Measurements from ENCODE around the gene FES.
"Not testable (repeated sequence)": the region's sequence is repeated elsewhere in the genome, so short reads cannot be mapped to it uniquely, and the experiment has no call there.

FES gene

GRCh38 chr15:90918835-90919234 lies 34.5 kb downstream of the FES start:
- no peak for TF ChIP-seq CTCF (conservative IDR thresholded peaks at IDR 0.05; ENCODE audit: control insufficient read depth, insufficient read depth, low read depth, low read length)
- no peak overlapping the region for H3K4me3 ChIP-seq (ENCODE audit: control insufficient read depth, low read depth, low read length)
- no peak for DNase-seq (ENCODE audit: low read depth)

- DNase-seq (ENCODE audit: low read depth), result no peak
- no peak for TF ChIP-seq CTCF (conservative IDR thresholded peaks at IDR 0.05; ENCODE audit: control insufficient read depth, insufficient read depth, low read depth, low read length)
- no peak overlapping the region for H3K4me3 ChIP-seq (ENCODE audit: control insufficient read depth, low read depth, low read length)
These were observed 37.6 kb downstream of the FES start for GRCh38 chr15:90921887-90922286.

GRCh38 chr15:90922712-90923322 lies 38.5 kb downstream of the FES start:
- DNase-seq (ENCODE audit: low read depth); H3K4me3 ChIP-seq (ENCODE audit: control insufficient read depth, low read depth, low read length): not testable (repeated sequence)

GRCh38 chr15:90924375-90924774 lies 40.1 kb downstream of the FES start:
- no peak for TF ChIP-seq CTCF (conservative IDR thresholded peaks at IDR 0.05; ENCODE audit: control insufficient read depth, insufficient read depth, low read depth, low read length)
- H3K4me3 ChIP-seq (ENCODE audit: control insufficient read depth, low read depth, low read length), result no peak overlapping the region
- DNase-seq (ENCODE audit: low read depth), result no peak

GRCh38 chr15:90926766-90927165 lies 42.5 kb downstream of the FES start:
- not testable (repeated sequence) for DNase-seq (ENCODE audit: low read depth)

GRCh38 chr15:90928106-90928505 lies 43.8 kb downstream of the FES start:
- not testable (repeated sequence) for H3K4me3 ChIP-seq (ENCODE audit: control insufficient read depth, low read depth, low read length)

More at GRCh38 chr15:90926766-90927165, 42.5 kb downstream of the FES start:
- H3K4me3 ChIP-seq (ENCODE audit: control insufficient read depth, low read depth, low read length), result not testable (repeated sequence)

GRCh38 chr15:90929246-90930019 lies 45.1 kb downstream of the FES start:
- no peak for TF ChIP-seq CTCF (conservative IDR thresholded peaks at IDR 0.05; ENCODE audit: control insufficient read depth, insufficient read depth, low read depth, low read length)
- DNase-seq (ENCODE audit: low read depth), result peak; percentile 53
- peak overlapping the region; percentile 68 for H3K4me3 ChIP-seq (ENCODE audit: control insufficient read depth, low read depth, low read length)

More at GRCh38 chr15:90928106-90928505, 43.8 kb downstream of the FES start:
- not testable (repeated sequence) for DNase-seq (ENCODE audit: low read depth)

- peak; percentile 50 for DNase-seq (ENCODE audit: low read depth)
- H3K4me3 ChIP-seq (ENCODE audit: control insufficient read depth, low read depth, low read length), result peak overlapping the region; percentile 68
- TF ChIP-seq CTCF (conservative IDR thresholded peaks at IDR 0.05; ENCODE audit: control insufficient read depth, insufficient read depth, low read depth, low read length), result no peak
These were observed 46.7 kb downstream of the FES start for GRCh38 chr15:90930861-90931574.
